Astrocyte of the cerebellum (primary cell): ENCODE results near the gene IGF1R.
"Not testable (repeated sequence)": the region's sequence is repeated elsewhere in the genome, so short reads cannot be mapped to it uniquely, and the experiment has no call there.

Experiments used
- DNase-seq: peaks from one replicate; pipeline ENCODE4 v3.0.0-alpha.2; 2011; ENCODE audit warnings: low read depth
- H3K4me3 ChIP-seq: 2 replicates; pipeline ENCODE4 v1.5.1; 2011; ENCODE audit warnings: mild to moderate bottlenecking, low read depth, low read length, moderate library complexity
- CTCF ChIP-seq: IDR thresholded peaks from 2 replicates; pipeline ENCODE4 v1.5.1; 2012; ENCODE audit warnings: low read length, low read depth, moderate library complexity, mild to moderate bottlenecking; ENCODE audit errors: missing control alignments
- in situ Hi-C: cut with HindIII; loops from 2 replicates; pipeline ENCODE4 v1.10.0; 2017; ENCODE audit warnings: low sequenced_read_pairs

Gene IGF1R

GRCh38 chr15:98963444-98963843 lies 315.1 kb downstream of the IGF1R start:
- no peak for TF ChIP-seq CTCF
- in situ Hi-C loops, result no loop called here
- DNase-seq, result no peak
- H3K4me3 ChIP-seq, result no peak overlapping the region

GRCh38 chr15:98964466-98965133 lies 316.3 kb downstream of the IGF1R start:
- H3K4me3 ChIP-seq, result no peak overlapping the region
- DNase-seq, result no peak
- TF ChIP-seq CTCF, result no peak
- in situ Hi-C loops, result no loop called here

DNA sequence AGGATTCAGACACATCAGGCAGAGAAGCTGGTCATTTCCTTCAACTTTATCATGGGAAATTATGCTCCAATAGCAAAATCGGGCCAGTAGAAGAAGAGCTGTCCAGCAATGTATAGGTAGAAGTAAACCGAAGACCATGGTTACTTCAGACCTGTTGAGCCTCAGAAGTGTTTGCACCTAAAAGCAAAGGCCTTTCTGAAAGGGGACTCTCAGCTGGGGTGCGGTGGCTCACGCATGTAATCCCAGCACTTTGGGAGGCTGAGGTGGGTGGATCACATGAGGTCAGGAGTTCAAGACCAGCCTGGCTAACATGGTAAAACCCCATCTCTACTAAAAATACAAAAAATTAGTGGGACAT lies 316.8 kb downstream of the IGF1R start:
- DNase-seq, in situ Hi-C loops, H3K4me3 ChIP-seq: not testable (repeated sequence)

DNA sequence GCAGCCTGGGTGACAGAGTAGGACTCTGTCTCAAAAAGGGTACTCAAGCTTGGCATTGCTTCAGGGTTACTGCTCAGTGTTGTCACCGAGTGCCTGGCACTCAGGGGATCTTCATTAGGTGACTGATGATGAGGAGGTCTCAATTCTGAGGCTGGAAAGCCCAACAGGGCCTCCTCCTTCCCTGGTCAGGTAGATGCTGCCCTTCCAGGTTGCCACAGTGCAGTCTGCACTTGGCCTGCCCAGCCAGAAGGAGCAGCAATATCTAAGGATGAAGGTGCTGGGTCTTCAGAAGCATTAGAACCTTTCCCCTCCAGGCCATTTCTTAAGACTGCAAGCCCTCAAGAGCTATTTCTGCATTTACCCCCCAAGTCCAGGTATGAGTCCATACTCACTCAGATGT lies 317.3 kb downstream of the IGF1R start:
- TF ChIP-seq CTCF, result no peak
- in situ Hi-C loops, result no loop called here
- DNase-seq, result no peak
- H3K4me3 ChIP-seq, result no peak overlapping the region

DNA sequence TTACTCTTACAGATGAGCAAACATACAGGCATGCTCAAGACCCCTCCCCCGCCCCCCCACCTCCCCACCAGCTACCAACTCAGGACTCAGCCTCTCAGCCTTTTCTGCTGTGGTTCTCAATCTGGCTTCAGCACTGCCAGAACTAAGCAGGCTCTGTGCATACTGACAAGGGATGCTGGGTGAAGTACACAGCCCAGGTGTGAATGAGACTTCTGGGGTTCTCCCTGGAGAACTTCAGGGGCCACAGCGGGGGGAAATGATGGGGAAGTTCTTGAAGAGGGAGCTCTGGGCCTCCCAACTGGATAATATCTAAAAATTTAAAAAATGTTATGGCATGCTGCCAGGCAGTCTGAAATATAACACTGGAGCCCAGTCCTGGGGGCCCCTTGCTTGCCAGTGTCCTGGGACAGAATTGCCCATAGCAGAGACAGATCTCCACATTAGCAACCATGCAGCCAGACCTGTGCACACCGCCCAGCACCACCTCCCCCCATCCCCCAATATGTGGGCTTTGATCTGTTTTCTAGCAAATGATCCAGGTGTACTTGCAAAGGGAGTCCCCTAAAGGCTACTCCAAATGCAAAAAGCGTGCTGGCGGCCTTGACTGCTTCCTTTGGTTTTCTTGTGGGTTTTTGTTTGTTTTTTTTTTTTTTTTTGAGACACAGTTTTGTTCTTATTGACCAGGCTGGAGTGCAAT lies 317.9 kb downstream of the IGF1R start:
- DNase-seq, result no peak
- in situ Hi-C loops, result no loop called here
- no peak overlapping the region for H3K4me3 ChIP-seq
- no peak for TF ChIP-seq CTCF

- no peak for TF ChIP-seq CTCF
- in situ Hi-C loops, result no loop called here
- no peak for DNase-seq
- no peak overlapping the region for H3K4me3 ChIP-seq
Measured at GRCh38 chr15:98967096-98967495, 318.8 kb downstream of the IGF1R start.

DNA sequence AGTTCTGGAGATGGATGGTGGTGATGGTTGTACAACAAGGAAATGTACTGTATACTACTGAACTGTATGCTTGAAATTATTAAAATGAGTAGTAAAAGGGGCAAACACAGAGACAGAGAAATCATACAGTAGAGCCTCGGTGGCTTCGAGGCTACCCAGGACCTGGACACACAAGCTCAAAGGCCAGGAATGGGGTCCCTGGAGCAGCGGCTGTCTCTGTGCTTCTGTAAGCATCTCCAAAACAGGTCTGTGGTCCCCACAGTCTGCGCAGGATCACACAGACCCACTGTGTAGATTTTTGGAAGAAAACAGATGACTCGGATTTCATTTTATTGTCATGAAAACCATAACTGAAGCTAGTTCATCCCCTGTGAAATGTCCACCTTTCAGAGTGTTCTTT lies 319.6 kb downstream of the IGF1R start:
- DNase-seq, result no peak
- TF ChIP-seq CTCF, result no peak
- H3K4me3 ChIP-seq, result no peak overlapping the region
- in situ Hi-C loops, result no loop called here
